NCI-H345 (cell line): ENCODE data around the gene MYH6.
"Not testable (repeated sequence)": the region's sequence is repeated elsewhere in the genome, so short reads cannot be mapped to it uniquely, and the experiment has no call there.

ENCODE experiments used
- DNase-seq: peaks from one replicate; lab custom pipeline; 2025; lab: John Stamatoyannopoulos, UW

The MYH6 gene

DNA sequence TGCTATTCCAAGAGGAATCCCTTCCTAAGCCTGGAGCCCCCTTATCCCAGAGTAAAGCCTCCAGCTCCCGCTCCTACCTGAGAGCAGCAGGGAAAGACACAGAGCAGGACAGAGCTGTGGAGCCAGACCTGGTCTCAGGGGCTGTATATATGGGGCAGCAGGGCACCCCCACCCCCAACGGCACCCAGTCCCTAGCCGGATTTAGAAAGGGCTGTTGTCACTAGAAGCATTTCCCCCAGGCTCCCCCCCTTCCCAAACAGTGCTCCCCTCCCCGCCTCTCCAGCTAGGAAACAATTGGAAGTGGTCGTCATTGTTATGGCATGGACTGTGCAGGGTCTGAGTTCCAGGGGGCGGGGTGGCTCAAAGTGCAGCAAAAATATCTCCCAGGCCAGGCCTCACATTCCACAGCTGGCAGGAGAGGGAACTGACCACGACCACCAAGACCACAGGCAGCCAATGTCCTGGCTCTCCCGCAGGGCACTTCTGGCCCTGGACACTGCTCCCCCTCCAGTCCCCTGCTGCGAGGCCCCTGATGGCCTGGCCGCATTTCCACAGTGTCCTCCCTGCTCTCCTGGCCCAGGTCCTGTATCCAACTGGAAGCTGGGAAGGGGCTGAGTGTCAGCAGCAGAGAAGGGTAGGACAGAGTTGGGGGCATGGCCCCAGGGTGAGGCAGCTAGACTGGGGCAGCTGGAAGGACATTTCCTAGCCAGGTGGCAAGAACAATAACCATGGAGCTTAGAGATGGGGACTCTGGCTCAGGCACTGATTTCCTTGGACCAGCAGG lies 27.7 kb upstream of the MYH6 start, which contains the start of gene MYH7:
MYH7 (minus strand) TSS at position 118 of the 784 bp plus-strand sequence. CDS start 1,928 bp downstream, outside the sequence.
- DNase-seq = no peak

DNA sequence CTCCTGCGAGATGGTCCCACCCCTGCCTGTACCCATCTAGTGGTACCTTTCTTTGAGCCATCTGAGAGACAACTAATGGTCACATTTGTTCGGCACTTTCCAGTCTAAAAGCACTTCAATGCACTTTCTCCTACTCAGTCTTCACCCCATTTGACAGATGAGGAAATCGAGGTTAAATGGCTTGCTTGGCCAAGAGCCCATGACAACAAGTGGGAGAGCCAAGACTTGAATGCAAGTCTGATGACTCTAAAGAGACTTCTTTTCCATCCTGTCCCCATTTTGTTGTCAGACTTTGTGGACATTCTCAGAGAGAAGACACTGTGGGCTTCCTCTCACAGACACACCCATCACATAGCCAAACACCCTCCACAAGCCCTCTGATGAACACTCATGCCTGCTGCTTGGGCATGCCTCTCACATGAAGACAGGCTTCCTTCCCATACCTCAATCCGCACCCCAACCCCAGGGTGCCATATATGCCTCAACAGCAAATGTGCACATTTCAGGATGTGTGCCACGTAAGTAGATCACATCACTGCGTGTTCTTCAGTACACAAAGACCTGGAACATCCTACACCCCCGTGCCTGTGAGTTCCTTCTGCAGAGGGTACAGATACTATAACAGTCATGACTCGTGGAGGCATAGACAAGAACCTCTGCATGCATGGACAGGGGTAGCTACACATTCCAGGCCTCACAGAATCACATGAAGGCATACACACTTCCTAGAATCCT lies 26.6 kb upstream of the MYH6 start:
- DNase-seq = no peak

DNA sequence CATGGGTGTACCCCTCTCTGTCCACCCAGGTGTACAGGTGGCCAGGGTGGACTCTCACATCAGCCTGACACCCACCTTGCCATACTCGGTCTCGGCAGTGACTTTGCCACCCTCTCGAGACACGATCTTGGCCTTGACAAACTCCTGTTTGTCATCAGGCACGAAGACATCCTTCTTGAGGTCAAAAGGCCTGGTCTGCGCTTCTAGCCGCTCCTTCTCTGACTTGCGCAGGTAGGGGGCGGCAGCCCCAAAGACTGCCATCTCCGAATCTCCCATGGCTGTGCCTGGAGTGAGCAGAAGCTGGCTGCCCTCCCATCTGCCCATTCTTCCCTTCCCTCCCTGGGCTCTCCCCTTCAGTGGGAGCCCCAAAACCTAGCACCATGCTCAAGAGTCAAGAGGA lies 25.4 kb upstream of the MYH6 start:
- no peak for DNase-seq

GRCh38 chr14:23432946-23433345 lies 24.9 kb upstream of the MYH6 start:
- no peak for DNase-seq

DNA sequence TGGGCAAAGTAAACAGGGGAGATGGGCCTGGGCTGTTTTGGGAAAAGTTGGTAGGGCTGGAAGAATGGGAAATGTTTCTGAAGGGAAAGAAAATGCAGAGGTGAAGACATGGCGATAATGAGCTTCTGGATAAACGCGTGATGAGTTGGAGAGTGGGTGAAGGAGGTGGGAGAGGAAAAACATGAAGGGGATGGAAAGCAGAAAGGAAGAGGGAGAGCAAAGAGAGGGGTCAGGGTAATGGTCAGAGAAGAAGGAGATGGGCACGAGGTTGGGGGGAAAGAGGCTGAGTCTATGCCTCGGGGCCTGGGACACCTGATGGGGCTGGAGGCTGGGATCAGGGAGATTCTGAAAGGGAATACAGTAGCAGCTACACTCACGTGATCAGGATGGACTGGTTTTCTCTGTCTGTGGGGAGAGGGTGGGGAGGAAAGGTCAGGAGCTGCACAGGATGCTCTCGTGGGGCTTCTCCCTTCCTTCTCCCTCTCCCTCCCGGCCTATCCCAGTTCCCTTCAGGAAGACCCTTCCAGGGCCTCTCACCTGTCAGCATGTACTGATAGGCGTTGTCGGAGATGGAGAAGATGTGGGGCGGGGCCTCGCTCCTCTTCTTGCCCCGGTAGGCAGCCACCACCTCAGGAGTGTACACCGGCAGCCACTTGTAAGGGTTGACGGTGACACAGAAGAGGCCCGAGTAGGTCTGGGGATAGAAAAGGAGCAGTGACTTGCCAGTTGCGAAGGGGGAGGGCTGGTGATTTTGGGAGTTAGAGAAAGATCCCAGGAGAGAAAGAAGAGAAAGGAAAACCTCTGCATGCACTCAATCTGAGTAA lies 24.2 kb upstream of the MYH6 start:
- DNase-seq = no peak

DNA sequence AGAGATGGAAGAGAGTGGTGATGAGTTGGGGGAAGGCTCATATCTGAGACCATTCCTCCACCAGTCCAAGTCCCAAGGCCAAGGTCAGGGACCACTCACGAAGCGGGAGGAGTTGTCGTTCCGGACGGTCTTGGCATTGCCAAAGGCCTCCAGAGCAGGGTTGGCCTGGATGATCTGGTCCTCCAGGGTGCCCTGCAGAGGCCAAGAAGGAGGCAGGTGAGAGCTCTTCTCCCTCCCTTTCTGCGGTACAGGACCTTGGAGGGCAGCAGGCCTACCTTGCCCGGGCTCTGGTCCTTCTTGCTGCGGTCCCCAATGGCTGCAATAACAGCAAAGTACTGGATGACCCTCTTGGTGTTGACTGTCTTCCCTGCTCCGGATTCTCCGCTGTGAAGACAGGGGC lies 23.4 kb upstream of the MYH6 start:
- no peak for DNase-seq

DNA sequence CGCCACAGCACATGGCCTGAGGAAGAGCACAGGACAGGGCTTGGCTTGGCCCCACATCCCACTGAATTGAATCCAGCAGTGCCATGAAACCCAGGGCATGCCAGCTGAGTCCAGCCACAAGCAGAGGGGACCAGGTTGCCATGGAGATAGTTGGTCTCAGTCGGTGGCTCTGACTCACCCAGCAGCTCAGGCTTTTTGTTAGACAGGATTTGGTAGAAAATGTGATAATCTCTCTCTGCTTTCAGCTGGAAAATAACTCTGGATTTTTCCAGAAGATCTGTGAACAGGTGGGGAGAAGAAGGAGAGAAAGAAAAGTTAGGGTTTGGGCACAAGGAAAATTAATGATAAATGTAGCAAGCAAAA lies 22.6 kb upstream of the MYH6 start:
- no peak for DNase-seq

GRCh38 chr14:23430016-23430722 lies 22.1 kb upstream of the MYH6 start:
- DNase-seq = no peak

DNA sequence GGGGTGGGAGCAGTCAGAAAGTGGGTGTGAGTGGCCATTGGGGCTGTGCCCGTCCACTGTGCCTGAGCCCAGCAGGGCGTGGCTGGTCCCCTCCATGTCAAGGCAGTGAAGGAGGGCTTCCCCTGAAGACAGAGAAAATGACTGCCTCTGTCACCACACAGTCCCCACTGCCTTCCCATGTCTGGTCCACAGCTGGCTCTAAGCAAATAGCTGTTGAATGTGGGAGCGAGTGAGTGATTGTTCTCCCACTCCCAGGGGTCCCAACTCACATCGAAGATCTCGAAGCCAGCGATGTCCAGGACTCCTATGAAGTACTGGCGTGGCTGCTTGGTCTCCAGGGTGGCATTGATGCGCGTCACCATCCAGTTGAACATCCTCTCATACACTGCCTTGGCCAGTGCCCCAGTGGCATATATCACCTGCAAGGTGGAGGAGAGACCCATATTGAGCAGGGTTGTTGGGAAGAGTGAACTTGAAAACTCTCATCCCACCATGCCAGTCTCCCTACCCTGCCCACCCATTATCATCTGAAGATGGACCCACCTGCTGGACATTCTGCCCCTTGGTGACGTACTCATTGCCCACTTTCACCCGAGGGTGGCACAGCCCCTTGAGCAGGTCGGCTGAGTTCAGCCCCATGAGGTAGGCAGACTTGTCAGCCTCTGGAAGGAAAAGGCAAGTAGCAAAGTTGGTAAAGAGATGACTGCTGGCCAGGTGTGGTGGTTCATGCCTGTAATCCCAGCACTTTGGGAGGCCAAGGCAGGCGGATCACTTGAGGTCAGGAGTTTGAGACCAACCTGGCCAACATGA lies 20.8 kb upstream of the MYH6 start:
- DNase-seq = no peak

GRCh38 chr14:23425798-23426197 lies 17.7 kb upstream of the MYH6 start:
- DNase-seq = not testable (repeated sequence)

GRCh38 chr14:23425169-23425568 lies 17.1 kb upstream of the MYH6 start:
- no peak for DNase-seq

GRCh38 chr14:23423657-23424056 lies 15.6 kb upstream of the MYH6 start:
- DNase-seq = no peak

DNA sequence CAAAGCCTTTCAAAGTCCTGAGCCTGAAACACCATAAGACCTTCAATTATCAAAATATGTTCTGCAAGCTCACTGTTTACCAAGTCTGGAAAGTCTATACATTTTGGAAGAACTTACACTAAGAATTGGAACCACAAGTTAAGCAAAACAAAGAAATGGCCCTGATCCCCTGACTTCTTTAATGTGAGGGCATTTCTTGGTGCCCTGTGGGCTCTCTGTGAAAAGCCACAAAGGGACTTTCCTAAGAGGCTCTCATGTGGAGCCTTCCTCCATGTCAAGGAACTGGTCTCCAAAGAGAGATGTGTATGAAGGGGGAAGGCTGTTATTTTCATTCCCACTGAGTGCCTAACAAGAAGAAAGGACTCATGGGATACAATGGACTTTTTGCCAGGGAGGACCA lies 13.5 kb upstream of the MYH6 start:
- no peak for DNase-seq

DNA sequence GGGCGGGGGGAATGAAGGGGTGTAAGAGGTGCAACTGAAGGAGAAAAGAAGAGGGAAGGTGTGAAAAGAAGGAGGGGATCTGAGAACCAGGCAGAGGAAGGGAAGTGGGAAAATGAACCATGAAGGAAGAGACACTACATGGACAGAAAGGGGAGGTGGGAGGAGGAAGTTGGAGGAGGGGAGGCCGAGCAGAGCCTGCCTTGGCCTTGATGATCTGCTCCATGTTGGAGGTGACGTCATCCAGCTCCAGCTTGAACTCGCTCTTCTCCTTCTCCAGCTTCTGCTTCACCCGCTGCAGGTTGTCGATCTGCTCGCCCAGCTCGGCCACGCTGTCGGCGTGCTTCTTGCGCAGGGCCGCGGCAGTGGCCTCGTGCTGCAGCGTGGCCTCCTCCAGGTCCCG lies 11.6 kb upstream of the MYH6 start:
- DNase-seq = not testable (repeated sequence)

- no peak for DNase-seq
Measured at GRCh38 chr14:23418021-23418420, 9.9 kb upstream of the MYH6 start.

DNA sequence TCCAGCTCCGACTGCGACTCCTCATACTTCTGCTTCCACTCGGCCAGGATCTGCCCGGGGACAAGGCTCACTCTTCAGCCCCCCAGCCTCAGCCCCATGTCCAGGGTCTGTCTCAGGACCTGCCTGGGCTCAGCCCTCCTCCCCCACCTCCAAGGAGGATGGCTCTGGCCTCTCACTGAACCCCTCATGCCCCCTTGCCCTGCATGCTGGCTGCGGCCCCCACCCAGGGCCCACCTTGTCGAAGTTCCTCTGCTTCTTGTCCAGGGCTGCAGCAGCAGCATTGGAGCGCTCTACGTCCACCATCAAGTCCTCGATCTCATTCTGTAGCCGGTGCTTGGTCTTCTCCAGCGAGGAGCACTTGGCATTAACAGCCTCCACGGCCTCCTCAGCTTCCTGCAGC lies 9.2 kb upstream of the MYH6 start:
- not testable (repeated sequence) for DNase-seq

DNA sequence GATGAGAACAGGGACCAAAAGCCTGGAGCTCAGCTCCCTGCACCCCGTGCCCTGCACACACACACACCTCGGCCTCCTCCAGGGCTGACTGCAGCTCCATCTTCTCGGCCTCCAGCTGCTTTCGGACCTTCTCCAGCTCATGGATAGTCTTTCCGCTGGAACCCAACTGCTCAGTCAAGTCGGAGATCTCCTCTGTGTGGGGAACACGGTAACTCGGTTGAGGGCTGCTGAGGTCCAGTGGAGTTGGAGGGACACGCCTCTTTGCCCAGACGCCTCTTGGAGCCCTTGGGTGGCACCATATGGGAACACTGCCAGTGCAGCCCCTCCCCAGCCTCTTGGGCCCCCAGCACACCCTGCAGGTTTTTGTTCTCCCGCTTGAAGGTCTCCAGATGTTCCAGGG lies 8.7 kb upstream of the MYH6 start:
- DNase-seq = no peak

DNA sequence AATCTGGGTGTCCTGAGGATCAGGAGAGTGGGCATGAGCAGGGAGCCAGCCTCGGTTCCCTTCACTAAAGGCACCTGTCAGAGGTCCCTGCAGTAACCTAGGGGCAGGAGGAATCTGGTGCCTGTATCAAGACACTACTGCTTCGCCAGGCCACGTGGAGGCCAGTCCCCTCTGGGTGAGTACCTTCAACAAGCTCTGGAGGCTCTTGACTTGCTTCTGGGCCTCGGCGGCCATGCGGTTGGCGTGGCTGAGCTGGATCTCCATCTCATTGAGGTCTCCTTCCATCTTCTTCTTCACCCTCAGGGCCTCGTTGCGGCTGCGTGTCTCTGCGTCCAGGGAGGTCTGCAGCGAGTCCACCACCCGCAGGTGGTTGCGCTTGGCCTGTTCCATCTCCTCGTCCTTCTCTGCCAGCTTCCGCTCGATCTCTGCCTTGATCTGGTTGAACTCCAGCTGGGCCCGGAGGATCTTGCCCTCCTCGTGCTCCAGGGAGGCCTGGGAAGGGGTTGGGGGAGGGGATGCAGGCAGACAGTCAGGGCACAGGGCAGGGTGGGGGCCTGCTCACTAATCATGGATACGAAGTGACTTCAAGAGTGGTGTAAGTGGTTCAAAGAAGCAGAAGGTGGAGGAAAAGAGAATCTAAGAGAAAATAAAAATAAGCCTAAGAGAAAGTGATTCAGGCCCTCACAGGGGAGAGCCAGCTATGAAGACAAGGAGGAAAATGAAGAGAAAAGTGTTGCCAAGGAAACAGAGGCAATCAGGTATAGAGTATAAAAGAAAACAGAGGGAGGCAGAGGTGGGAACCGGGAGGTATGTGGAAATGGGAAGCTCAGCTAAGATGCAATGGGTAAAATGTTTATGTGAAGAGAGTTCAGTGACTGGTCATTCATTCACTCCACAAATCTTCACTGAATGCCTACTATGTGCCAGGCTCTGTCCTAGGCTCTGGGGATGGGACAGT lies 8.0 kb upstream of the MYH6 start:
- no peak for DNase-seq

DNA sequence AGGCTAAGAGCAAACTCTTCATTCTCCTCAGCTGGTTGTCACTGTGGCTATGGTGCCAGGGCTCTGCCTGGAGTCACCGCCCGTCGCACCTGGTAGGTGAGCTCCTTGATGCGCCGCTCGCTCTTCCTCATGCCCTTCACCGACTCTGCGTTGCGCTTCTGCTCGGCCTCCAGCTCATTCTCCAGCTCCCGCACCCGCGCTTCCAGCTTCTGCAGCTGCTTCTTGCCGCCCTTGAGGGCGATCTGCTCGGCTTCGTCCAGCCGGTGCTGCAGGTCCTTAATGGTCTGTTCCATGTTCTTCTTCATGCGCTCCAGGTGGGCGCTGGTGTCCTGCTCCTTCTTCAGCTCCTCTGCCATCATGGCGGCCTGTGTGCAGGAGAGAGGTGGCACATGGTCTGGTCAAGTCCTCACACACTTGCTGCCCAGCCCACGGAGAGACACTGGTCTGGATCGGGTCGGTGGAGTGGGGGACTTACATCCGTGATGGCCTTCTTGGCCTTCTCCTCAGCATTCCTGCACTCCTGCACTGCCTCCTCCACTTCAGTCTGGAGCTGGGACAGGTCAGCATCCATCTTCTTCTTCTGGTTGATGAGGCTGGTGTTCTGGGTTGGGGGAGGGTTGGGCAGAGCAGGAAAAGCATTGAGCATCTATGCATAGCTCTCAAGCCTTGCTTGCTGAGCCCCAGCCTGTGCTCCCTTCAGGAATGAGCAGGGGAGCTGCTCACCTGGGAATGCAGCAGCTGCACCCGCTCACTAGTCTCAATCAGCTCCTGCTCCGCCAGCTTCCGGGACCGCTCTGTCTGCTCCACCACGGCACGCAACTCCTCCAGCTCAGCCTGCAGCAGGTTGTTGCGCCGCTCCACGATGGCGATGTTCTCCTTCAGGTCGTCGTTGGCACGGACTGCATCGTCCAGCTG lies 7.1 kb upstream of the MYH6 start:
- DNase-seq = no peak
